Stimulated activated CD4-positive, alpha-beta T cell treated with anti-CD3 and anti-CD28 coated beads, Interleukin-1b, Interleukin-23, amount 100 ng/mL, for 4 hours (primary cell): ENCODE results near the gene UBAP1L.
"Not testable (repeated sequence)": the region's sequence is repeated elsewhere in the genome, so short reads cannot be mapped to it uniquely, and the experiment has no call there.

Experiments
- DNase-seq, 2 donors: peaks; one replicate each; pipeline ENCODE4 v3.0.0-alpha.2; 2020; ENCODE audit warnings: low read depth in 2 of 2

Gene UBAP1L

DNA sequence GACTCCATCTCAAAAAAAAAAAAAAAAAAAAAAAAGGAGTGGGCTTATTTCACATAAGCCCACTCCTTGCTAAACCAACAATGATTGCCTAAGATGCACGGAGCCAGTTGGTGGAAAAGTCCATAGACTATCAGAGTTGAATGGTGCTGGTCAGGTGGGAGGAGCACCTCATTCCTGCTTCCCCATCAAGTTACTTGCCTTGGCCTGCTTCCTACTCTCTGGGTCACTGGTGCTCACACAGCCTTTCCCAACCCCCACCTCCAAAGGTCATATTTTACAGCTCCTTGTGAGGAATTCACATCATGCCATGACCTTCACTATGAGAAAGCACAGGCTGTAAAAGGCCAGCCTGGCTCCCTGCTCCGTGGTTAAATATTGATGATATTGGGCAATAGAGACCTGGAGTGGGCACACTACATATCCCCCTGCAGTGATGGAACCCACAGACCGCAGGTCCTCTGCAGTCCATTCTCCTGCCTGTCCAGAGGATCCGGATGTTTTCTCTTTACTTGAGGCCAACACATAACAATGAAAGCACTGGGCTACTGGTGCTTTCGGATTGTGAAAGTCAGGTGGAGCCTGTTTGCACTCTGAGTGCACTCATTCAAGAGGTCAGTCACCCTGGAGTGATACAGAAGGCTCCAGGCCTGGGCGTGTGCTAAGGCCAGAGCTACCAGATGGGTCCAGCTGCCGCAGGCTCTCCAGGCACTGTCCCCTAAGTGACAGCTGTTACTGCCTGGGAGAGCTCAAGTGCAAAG is 70.1 kb downstream of the UBAP1L start, which contains the start of gene SLC51B:
SLC51B (plus strand) TSS at position 664 of the 758 bp plus-strand sequence. CDS start 4,618 bp downstream, outside the sequence.
- DNase-seq, result no peak

DNA sequence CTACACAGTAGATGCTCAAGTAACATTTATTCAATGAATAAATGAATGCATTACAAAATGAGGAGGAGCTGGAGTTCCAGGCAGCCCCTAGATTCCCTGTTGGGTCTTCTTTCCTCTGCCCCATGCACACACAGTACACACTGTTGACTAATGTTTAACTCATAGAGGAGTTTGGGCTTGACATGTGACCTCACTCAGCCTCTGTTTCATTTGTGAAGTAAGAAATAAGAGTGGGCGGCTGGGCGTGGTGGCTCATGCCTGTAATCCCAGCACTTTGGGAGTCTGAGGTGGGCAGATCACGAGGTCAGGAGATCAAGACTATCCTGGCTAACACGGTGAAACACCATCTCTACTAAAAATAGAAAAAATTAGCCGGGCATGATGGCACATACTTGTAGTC is 70.8 kb downstream of the UBAP1L start:
- not testable (repeated sequence) for DNase-seq

DNA sequence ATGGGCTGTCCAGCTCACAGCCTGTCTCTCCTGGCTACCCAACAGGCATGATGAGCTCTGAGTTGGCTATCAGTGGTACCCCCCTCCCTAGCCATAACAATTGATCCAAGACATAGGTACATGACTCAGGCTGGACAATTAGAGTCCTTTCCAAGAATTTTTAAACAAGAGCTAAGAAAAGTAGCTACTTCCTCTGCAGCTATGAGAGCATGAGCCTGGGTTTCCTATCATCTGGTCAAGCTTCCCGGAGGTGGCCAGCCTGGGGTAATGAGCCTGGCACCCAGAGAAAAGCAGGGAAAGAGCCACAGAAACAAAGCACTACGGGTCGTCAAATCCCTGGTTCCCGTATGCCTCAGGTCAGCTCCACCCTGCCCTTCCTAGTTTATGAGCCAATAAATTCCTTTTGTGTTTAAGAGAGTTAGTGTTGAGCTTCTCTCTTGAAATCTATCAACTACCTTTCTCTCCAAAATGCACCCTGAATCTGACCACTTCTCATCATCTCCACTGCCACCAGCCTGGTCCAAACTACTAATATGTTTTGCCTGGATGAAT is 72.1 kb downstream of the UBAP1L start:
- no peak for DNase-seq
